Spleen (tissue), 11 donors: Measurements from ENCODE around the gene MIER3. TPM values are rescaled to one million over a fixed set of nuclear protein-coding genes. Genes with fewer than 3 reads are reported as not detected.

Source experiments
- DNase-seq: peaks from one replicate; pipeline ENCODE4 v3.0.0-alpha.2; 2020
- H3K27ac ChIP-seq, 8 donors: fragments of 200-600 bp; sonication (generic) in 7 of 8; 1 replicate in 4 of 8; 2 replicates in 4 of 8; pipeline versions ENCODE4 v1.5.0 to v1.8.0; 2016 to 2021; ENCODE audit warnings: inconsistent platforms in 4 of 8, mild to moderate bottlenecking in 4 of 8, moderate library complexity in 1 of 8
- H3K27me3 ChIP-seq, 7 donors: fragments of 200-600 bp; sonication (generic) in 6 of 7; replicated peaks in 1 of 7; 1 replicate in 4 of 7; 2 replicates in 3 of 7; pipeline versions ENCODE4 v1.5.0 to v1.8.0; 2016 to 2021; ENCODE audit warnings: inconsistent platforms in 3 of 7, mild to moderate bottlenecking in 1 of 7
- H3K36me3 ChIP-seq, 6 donors: fragments of 200-600 bp; sonication (generic) in 5 of 6; 1 replicate in 4 of 6; 2 replicates in 2 of 6; pipeline versions ENCODE4 v1.5.0 to v1.8.0; 2016 to 2021; ENCODE audit warnings: inconsistent platforms in 2 of 6
- H3K4me1 ChIP-seq, 6 donors: fragments of 200-600 bp; sonication (generic) in 5 of 6; 1 replicate in 3 of 6; 2 replicates in 3 of 6; pipeline versions ENCODE4 v1.5.0 to v1.8.0; 2016 to 2021; ENCODE audit warnings: inconsistent platforms in 3 of 6
- H3K4me3 ChIP-seq, 8 donors: fragments of 200-600 bp; sonication (generic) in 7 of 8; 1 replicate in 4 of 8; 2 replicates in 4 of 8; pipeline versions ENCODE4 v1.5.0 to v1.8.0; 2016 to 2021; ENCODE audit warnings: inconsistent platforms in 4 of 8, mild to moderate bottlenecking in 4 of 8, moderate library complexity in 2 of 8
- H3K9me3 ChIP-seq, 8 donors: fragments of 200-600 bp; sonication (generic) in 7 of 8; 1 replicate in 4 of 8; 2 replicates in 4 of 8; pipeline versions ENCODE4 v1.5.0 to v1.8.0; 2016 to 2021; ENCODE audit warnings: inconsistent platforms in 4 of 8
- CTCF ChIP-seq, 11 experiments: fragments of 200-600 bp in 7 of 11; fragments of 450-650 bp in 4 of 11; sonication (generic) in 4 of 11; IDR thresholded peaks in 8 of 11; conservative IDR thresholded peaks in 3 of 11; 1 replicate in 7 of 11; 2 replicates in 4 of 11; pipeline versions ENCODE4 v1.4.0 to v1.8.0; 2016 to 2021; ENCODE audit warnings: antibody characterized with exemption in 11 of 11, inconsistent platforms in 4 of 11, mild to moderate bottlenecking in 1 of 11
- POLR2A ChIP-seq, 3 donors: fragments of 450-650 bp; IDR thresholded peaks; one replicate each; pipeline ENCODE4 v1.5.1; 2017; ENCODE audit warnings: antibody characterized with exemption in 3 of 3, mild to moderate bottlenecking in 1 of 3
- POLR2AphosphoS5 ChIP-seq, 3 donors: sonication (generic); formaldehyde crosslinking; IDR thresholded peaks; one replicate each; pipeline ENCODE4 v1.5.1; 2017; ENCODE audit warnings: antibody characterized with exemption in 3 of 3
- WGBS, 5 donors: extraction: QIAGEN DNeasy Blood & Tissue Kit in 3 of 5; methylation state at CpG; one replicate each; pipeline versions ENCODE4 v1.1.5 to v1.1.7; 2013 to 2018; 5-methylcytosine and 5-hydroxymethylcytosine counted together
- intact Hi-C: fragments of 100-400 bp; cut with DNase I; formaldehyde crosslinking; loops from one replicate; pipeline ENCODE4 v1.15.0; 2023; ENCODE audit warnings: low total_unique reads
- polyA plus RNA-seq, 3 donors: library from polyadenylated mRNA; stranded (reverse); fragments of 200-250 nt; gene quantifications; one replicate each; pipeline ENCODE4 v1.2.1, GENCODE V29; 2013
- total RNA-seq, 7 donors: library from RNA; depleted of rRNA in 3 of 7; stranded (reverse); fragments of >200 nt in 3 of 7; fragmentation: NEBNext Ultra II Directional in 4 of 7; extraction: Animal tissue kit (Norgen Biotek cat#: 25700) in 4 of 7; gene quantifications; one replicate each; pipeline versions ENCODE4 v1.1.0 to v1.2.1, GENCODE V29; 2016 to 2021
- donor health status: healthy with polysubstance abuse.
- donor health status: DM: no; HTN: no; CAD: no; lungs with moderate emphysema.
- donor health status: DM: no; HTN: no; CAD: no.
- donor health status: Bipolar disorder and iron deficiency.
- donor health status: healthy.
- donor health status: DM: no; HTN: no; CAD: no.
- donor health status: DM: yes; HTN: yes; CAD: no.

MIER3 gene
- total and polyA plus RNA-seq, 10 donors = 5.3 to 24.6 (median 17.9) TPM

- no peak for DNase-seq
- Histone ChIP-seq H3K4me1 (peaks cover 0 to 6% (median 0%) of the 10 kb centered on the region in 6 donors), H3K27ac (no peak overlapping the region), H3K9me3 (no peaks in the 10 kb centered on the region), H3K27me3 (no peaks in the 10 kb centered on the region), H3K36me3 (peaks cover 0 to 42% (median 10%) of the 10 kb centered on the region in 6 donors), H3K4me3 (no peak overlapping the region)
- intact Hi-C loops = no loop called here
- TF ChIP-seq POLR2AphosphoS5 (IDR thresholded peaks at IDR 0.05) (no peak), POLR2A (IDR thresholded peaks at IDR 0.05) (no peak), CTCF (IDR thresholded peaks at IDR 0.05 in 8 of 11, conservative IDR thresholded peaks at IDR 0.05 in 3 of 11) (no peak)
- 81 to 89% (median 87%) methylated on average over 2 of the region's 2 CpGs for WGBS, 5 donors
Measured at GRCh38 chr5:56917534-56917933, 34.4 kb downstream of the MIER3 start.

GRCh38 chr5:56914678-56915077 is 37.2 kb downstream of the MIER3 start:
- 89 to 99% (median 91%) methylated on average over 2 of the region's 2 CpGs for WGBS, 5 donors
- no peak overlapping the region for H3K27ac ChIP-seq
- no peaks in the 10 kb centered on the region for H3K27me3 ChIP-seq
- no peak overlapping the region for H3K4me3 ChIP-seq
- TF ChIP-seq POLR2A (IDR thresholded peaks at IDR 0.05) (no peak), CTCF (IDR thresholded peaks at IDR 0.05 in 8 of 11, conservative IDR thresholded peaks at IDR 0.05 in 3 of 11) (no peak), POLR2AphosphoS5 (IDR thresholded peaks at IDR 0.05) (no peak)
- DNase-seq = no peak
- H3K9me3 ChIP-seq = no peaks in the 10 kb centered on the region
- peaks cover 0 to 17% (median 0%) of the 10 kb centered on the region in 6 donors for H3K36me3 ChIP-seq
- peaks cover 5 to 13% (median 11%) of the 10 kb centered on the region in 6 donors for H3K4me1 ChIP-seq
- intact Hi-C loops = no loop called here

- intact Hi-C loops = no loop called here
- H3K4me1 ChIP-seq = peaks cover 5 to 16% (median 13%) of the 10 kb centered on the region in 6 donors
- H3K36me3 ChIP-seq = peaks cover 0 to 17% (median 0%) of the 10 kb centered on the region in 6 donors
- WGBS, 5 donors = 91 to 98% (median 94%) methylated on average over 3 of the region's 3 CpGs
- no peak for DNase-seq
- no peak for TF ChIP-seq POLR2A (IDR thresholded peaks at IDR 0.05)
- TF ChIP-seq POLR2AphosphoS5 (IDR thresholded peaks at IDR 0.05) = no peak
- TF ChIP-seq CTCF (IDR thresholded peaks at IDR 0.05 in 8 of 11, conservative IDR thresholded peaks at IDR 0.05 in 3 of 11) = no peak
- no peak overlapping the region for H3K4me3 ChIP-seq
- H3K27ac ChIP-seq = no peak overlapping the region
- H3K27me3 ChIP-seq = no peaks in the 10 kb centered on the region
- no peaks in the 10 kb centered on the region for H3K9me3 ChIP-seq
Measured at GRCh38 chr5:56913766-56914165, 38.2 kb downstream of the MIER3 start.

GRCh38 chr5:56910210-56910965 is 41.5 kb downstream of the MIER3 start:
- Histone ChIP-seq H3K4me3 (peak overlapping the region; percentile 44 to 83 (median 65)), H3K36me3 (peaks cover 0 to 7% (median 0%) of the 10 kb centered on the region in 6 donors), H3K27me3 (no peaks in the 10 kb centered on the region), H3K4me1 (peaks cover 8 to 24% (median 19%) of the 10 kb centered on the region in 6 donors), H3K9me3 (no peaks in the 10 kb centered on the region), H3K27ac (peak overlapping the region; percentile 89 to 98 (median 96))
- intact Hi-C loops = no loop called here
- peak; percentile 88 for DNase-seq
- whole genome bisulfite sequencing, 5 donors = 1 to 3% (median 2%) methylated on average over 29 of the region's 29 CpGs
- TF ChIP-seq CTCF (IDR thresholded peaks at IDR 0.05 in 8 of 11, conservative IDR thresholded peaks at IDR 0.05 in 3 of 11) (peak in 2 of 11 experiments; percentile 7 to 9), POLR2A (IDR thresholded peaks at IDR 0.05) (no peak)
